Endothelial cell of umbilical vein (primary cell): ENCODE results near the gene SYNPR. TPM values are rescaled to one million over a fixed set of nuclear protein-coding genes. Genes with fewer than 3 reads are reported as not detected.

ENCODE experiments used
- BruUV-seq: library from RNA; stranded (reverse); fragments of 400-500 nt; replicated peaks from 2 replicates; lab custom pipeline; 2021; lab: Mats Ljungman, UMichigan
- CTCF ChIA-PET: fragments of 300-600, 350-600 bp; sonication (Branson Sonifier 250); formaldehyde crosslinking; loops from one replicate; lab custom pipeline; 2021; ENCODE audit warnings: antibody characterized with exemption, inconsistent platforms; lab: Charles Lee
- POLR2A ChIA-PET: fragments of 300-600, 350-600 bp; sonication (Branson Sonifier 250); formaldehyde crosslinking; loops from one replicate; lab custom pipeline; 2021; ENCODE audit warnings: antibody characterized with exemption, inconsistent platforms; lab: Charles Lee
- DNase-seq: peaks from one replicate; pipeline ENCODE4 v3.0.0-alpha.2; 2011; ENCODE audit warnings: low read depth, low spot score
- FAIRE-seq: peaks from 2 replicates; lab custom pipeline; 2011; peaks lifted over from hg19 to GRCh38; lab: Jason Lieb, UNC
- H2AFZ ChIP-seq: 2 replicates; pipeline ENCODE4 v1.6.0; 2012; ENCODE audit warnings: low read depth, low read length, control low read depth, inconsistent platforms
- H3K27ac ChIP-seq: 2 replicates; pipeline ENCODE4 v1.5.1; 2011; ENCODE audit warnings: low read depth, mild to moderate bottlenecking, control low read depth, low read length, moderate library complexity; ENCODE audit not compliant: insufficient read depth
- H3K27me3 ChIP-seq, 2 experiments: 2 replicates each; pipeline versions ENCODE4 v1.6.0 to v1.6.1; 2011; ENCODE audit warnings: low read length in 2 of 2, mixed read lengths in 1 of 2; ENCODE audit not compliant: control insufficient read depth in 2 of 2, insufficient read depth in 2 of 2
- H3K36me3 ChIP-seq, 2 experiments: 2 replicates in 1 of 2; 3 replicates in 1 of 2; pipeline ENCODE4 v1.5.1; 2011; ENCODE audit warnings: low read length in 2 of 2, mild to moderate bottlenecking in 1 of 2, moderate library complexity in 1 of 2; ENCODE audit not compliant: control insufficient read depth in 2 of 2, insufficient read depth in 2 of 2; ENCODE audit errors: extremely low read depth in 1 of 2
- H3K4me1 ChIP-seq: 3 replicates; pipeline ENCODE4 v1.5.1; 2011; ENCODE audit warnings: mild to moderate bottlenecking, low read length; ENCODE audit not compliant: control insufficient read depth, insufficient read depth; ENCODE audit errors: extremely low read depth
- H3K4me2 ChIP-seq: 2 replicates; pipeline ENCODE4 v1.6.1; 2011; ENCODE audit warnings: low read length, control low read depth, mixed read lengths; ENCODE audit not compliant: insufficient read depth
- H3K4me3 ChIP-seq, 3 experiments: fragments of 200-600 bp in 1 of 3; sonication (generic), shearing (Covaris generic) in 1 of 3; replicated peaks in 1 of 3; 2 replicates each; pipeline ENCODE4 v1.5.1; 2011 to 2016; ENCODE audit warnings: control low read depth in 3 of 3, low read length in 3 of 3, mild to moderate bottlenecking in 2 of 3, inconsistent platforms in 1 of 3, low read depth in 1 of 3, moderate library complexity in 1 of 3; ENCODE audit not compliant: insufficient read depth in 1 of 3
- H3K79me2 ChIP-seq: 2 replicates; pipeline ENCODE4 v1.6.0; 2012; ENCODE audit warnings: low read length, inconsistent platforms; ENCODE audit not compliant: control insufficient read depth, insufficient read depth
- H3K9ac ChIP-seq: replicated peaks from 2 replicates; pipeline ENCODE3; 2011; ENCODE audit warnings: low read length, control low read depth; ENCODE audit not compliant: insufficient read depth; ENCODE audit errors: extremely low read depth
- H3K9me1 ChIP-seq: replicated peaks from 3 replicates; pipeline ENCODE4 v1.6.0; 2011; ENCODE audit warnings: mild to moderate bottlenecking, low read length; ENCODE audit not compliant: control insufficient read depth, insufficient read depth; ENCODE audit errors: extremely low read depth
- H3K9me3 ChIP-seq: replicated peaks from 2 replicates; pipeline ENCODE4 v1.5.1; 2012; ENCODE audit warnings: low read length, inconsistent platforms; ENCODE audit not compliant: control insufficient read depth, insufficient read depth
- H4K20me1 ChIP-seq: replicated peaks from 2 replicates; pipeline ENCODE3; 2011; ENCODE audit warnings: mild to moderate bottlenecking, low read length; ENCODE audit not compliant: control insufficient read depth, insufficient read depth; ENCODE audit errors: extremely low read depth
- CTCF ChIP-seq, 2 donors: IDR thresholded peaks; 1 replicate in 1 of 2; 2 replicates in 1 of 2; pipeline ENCODE4 v1.5.1; 2011; ENCODE audit warnings: low read length in 2 of 2, mild to moderate bottlenecking in 2 of 2, moderate library complexity in 2 of 2, control low read depth in 1 of 2, inconsistent platforms in 1 of 2, low read depth in 1 of 2; ENCODE audit not compliant: insufficient read depth in 1 of 2; ENCODE audit errors: extremely low read depth in 1 of 2
- EZH2 ChIP-seq: IDR thresholded peaks from 2 replicates; pipeline ENCODE4 v1.6.1; 2012; ENCODE audit warnings: borderline replicate concordance, low read depth, mild to moderate bottlenecking, moderate library complexity, low read length, inconsistent platforms; ENCODE audit not compliant: severe bottlenecking
- FOS ChIP-seq: IDR thresholded peaks from 2 replicates; pipeline ENCODE4 v1.6.1; 2011; ENCODE audit warnings: mild to moderate bottlenecking, low read length, moderate library complexity, borderline replicate concordance; ENCODE audit not compliant: insufficient read depth
- GATA2 ChIP-seq: IDR thresholded peaks from 2 replicates; pipeline ENCODE4 v1.7.0; 2011; ENCODE audit warnings: low read depth, mild to moderate bottlenecking, moderate library complexity, mixed read lengths, low read length; ENCODE audit not compliant: insufficient read length, insufficient read depth
- JUN ChIP-seq: IDR thresholded peaks from 2 replicates; pipeline ENCODE4 v1.6.1; 2011; ENCODE audit warnings: borderline replicate concordance, low read depth; ENCODE audit not compliant: insufficient read length, insufficient read depth
- MAX ChIP-seq: IDR thresholded peaks from 2 replicates; pipeline ENCODE4 v1.6.1; 2011; ENCODE audit not compliant: insufficient read depth, insufficient read length
- MYC ChIP-seq: IDR thresholded peaks from one replicate; pipeline ENCODE4 v1.6.1; 2011; ENCODE audit warnings: mild to moderate bottlenecking, low read depth, low read length
- POLR2A ChIP-seq: IDR thresholded peaks from 2 replicates; pipeline ENCODE4 v1.6.1; 2012; ENCODE audit warnings: low read depth, mild to moderate bottlenecking, control low read depth, low read length
- POLR2AphosphoS5 ChIP-seq: IDR thresholded peaks from 2 replicates; pipeline ENCODE4 v1.6.1; 2012; ENCODE audit warnings: low read depth, mild to moderate bottlenecking, control low read depth, low read length, moderate library complexity; ENCODE audit not compliant: insufficient read depth
- dilution Hi-C: fragments of 300-500 bp; cut with MboI; formaldehyde crosslinking; loops from one replicate; pipeline ENCODE4 v1.15.0; 2019; ENCODE audit warnings: low sequenced_read_pairs; ENCODE audit not compliant: extremely low pct_ligation_motif_present
- intact Hi-C: fragments of 100-400 bp; cut with micrococcal nuclease; formaldehyde crosslinking; loops from one replicate; pipeline ENCODE4 v1.10.0; 2022
- polyA plus RNA-seq, 4 experiments: library from polyadenylated mRNA; depleted of rRNA in 3 of 4; stranded (reverse) in 3 of 4; unstranded in 1 of 4; fragments of >200 nt; gene quantifications; 2 replicates each; pipeline versions ENCODE4 v1.2.1 to v1.2.3, GENCODE V29; 2011 to 2012; ENCODE audit warnings: missing spikeins in 1 of 4
- total RNA-seq: library from RNA; stranded (reverse); gene quantifications from 2 replicates; pipeline ENCODE4 v1.2.3, GENCODE V29; 2021

Gene SYNPR
- total and polyA plus RNA-seq, 2 donors (not counting 3 experiments of a cell fraction or from before 2014, with no cell fraction given), result not detected

- H3K9me3 ChIP-seq, result no peaks in the 10 kb centered on the region
- no peaks in the 10 kb centered on the region for H3K4me1 ChIP-seq
- no TSS peak for BruUV-seq
- intact Hi-C loops (no loop called here), dilution Hi-C loops (no loop called here)
- no peak for DNase-seq
- H3K9ac ChIP-seq, result no peak overlapping the region
- no peak overlapping the region for H3K27ac ChIP-seq
- H3K9me1 ChIP-seq, result no peaks in the 10 kb centered on the region
- H3K36me3 ChIP-seq, result no peaks in the 10 kb centered on the region
- H3K4me2 ChIP-seq, result no peak overlapping the region
- H2AFZ ChIP-seq, result no peak overlapping the region
- ChIA-PET POLR2A (no interaction called here), CTCF (no interaction called here)
- TF ChIP-seq MAX, result no peak
- no peak for TF ChIP-seq GATA2
- no peak for TF ChIP-seq MYC
- no peak for TF ChIP-seq POLR2A
- no peak for TF ChIP-seq FOS
- TF ChIP-seq CTCF (IDR thresholded peaks at IDR 0.05; ENCODE audit: extremely low read depth in 1 of 2, insufficient read depth in 1 of 2, low read depth in 1 of 2, low read length in 2 of 2), result no peak
- no peak for TF ChIP-seq JUN
- no peak for TF ChIP-seq EZH2
- no peak for TF ChIP-seq POLR2AphosphoS5
- no peaks in the 10 kb centered on the region for H4K20me1 ChIP-seq
- no peaks in the 10 kb centered on the region for H3K79me2 ChIP-seq
- no peak for FAIRE-seq
- no peaks in the 10 kb centered on the region for H3K27me3 ChIP-seq
- H3K4me3 ChIP-seq, result no peak overlapping the region
Measured at GRCh38 chr3:63479661-63480035, 201.5 kb downstream of the SYNPR start.
